Caco-2 (cell line): ENCODE data around the gene RFX5. TPM values are rescaled to one million over a fixed set of nuclear protein-coding genes. Genes with fewer than 3 reads are reported as not detected.

Source experiments
- BruUV-seq: library from RNA; stranded (reverse); fragments of 400-500 nt; replicated peaks from 2 replicates; lab custom pipeline; 2021; lab: Mats Ljungman, UMichigan
- CTCF ChIA-PET: fragments of 300-600 bp; sonication (Branson Sonifier 250); formaldehyde crosslinking; loops from one replicate; lab custom pipeline; 2022; ENCODE audit warnings: antibody characterized with exemption; lab: Charles Lee
- POLR2A ChIA-PET: fragments of 300-600 bp; sonication (Branson Sonifier 250); formaldehyde crosslinking; loops from one replicate; lab custom pipeline; 2022; ENCODE audit warnings: antibody characterized with exemption; lab: Charles Lee
- DNase-seq, 2 experiments: peaks; one replicate each; pipeline versions ENCODE4 v3.0.0 to v3.0.0-alpha.2; 2020 to 2022
- H3K27me3 ChIP-seq: replicated peaks from 2 replicates; pipeline ENCODE4 v1.6.0; 2011; ENCODE audit warnings: low read length; ENCODE audit not compliant: control insufficient read depth, insufficient read depth
- H3K36me3 ChIP-seq: 2 replicates; pipeline ENCODE4 v1.5.1; 2011; ENCODE audit warnings: low read length; ENCODE audit not compliant: control insufficient read depth, insufficient read depth
- H3K4me1 ChIP-seq: fragments of 250-450 bp; sonication (Bioruptor Pico); 2 replicates; pipeline ENCODE4 v1.5.1; 2020; ENCODE audit warnings: mild to moderate bottlenecking
- H3K4me3 ChIP-seq: 2 replicates; pipeline ENCODE4 v1.5.1; 2011; ENCODE audit warnings: low read depth, mild to moderate bottlenecking, control low read depth, low read length
- H3K9me3 ChIP-seq: fragments of 250-450 bp; sonication (Bioruptor Pico); 2 replicates; pipeline ENCODE4 v1.5.1; 2020; ENCODE audit warnings: mild to moderate bottlenecking, moderate library complexity
- H3K27ac Mint-ChIP-seq: one replicate; pipeline ENCODE4 v1.8.0; 2022; ENCODE audit warnings: mixed read lengths; ENCODE audit not compliant: unreplicated experiment
- H3K27me3 Mint-ChIP-seq: one replicate; pipeline ENCODE4 v1.8.0; 2022; ENCODE audit warnings: mixed read lengths; ENCODE audit not compliant: insufficient read depth, unreplicated experiment
- H3K36me3 Mint-ChIP-seq: one replicate; pipeline ENCODE4 v1.8.0; 2022; ENCODE audit warnings: mild to moderate bottlenecking, mixed read lengths; ENCODE audit not compliant: insufficient read depth, unreplicated experiment
- H3K4me1 Mint-ChIP-seq: one replicate; pipeline ENCODE4 v1.8.0; 2022; ENCODE audit warnings: low read depth, mixed read lengths; ENCODE audit not compliant: unreplicated experiment
- H3K4me3 Mint-ChIP-seq: one replicate; pipeline ENCODE4 v1.8.0; 2022; ENCODE audit warnings: mild to moderate bottlenecking, moderate library complexity, mixed read lengths; ENCODE audit not compliant: unreplicated experiment
- H3K9me3 Mint-ChIP-seq: one replicate; pipeline ENCODE4 v1.8.0; 2022; ENCODE audit warnings: mixed read lengths; ENCODE audit not compliant: unreplicated experiment
- intact Hi-C: fragments of 100-400 bp; cut with micrococcal nuclease; formaldehyde crosslinking; loops from one replicate; pipeline ENCODE4 v1.10.0; 2022; ENCODE audit not compliant: unreplicated experiment
- total RNA-seq: library from RNA; stranded (reverse); gene quantifications from 2 replicates; pipeline ENCODE4 v1.2.3, GENCODE V29; 2022
- TF ChIP-seq, protein P1 (sequence below), 2 experiments: fragments of 200-600 bp in 1 of 2; IDR thresholded peaks; 1 replicate in 1 of 2; 2 replicates in 1 of 2; pipeline versions ENCODE4 v1.5.1 to v1.8.0; 2011 to 2022; ENCODE audit warnings: antibody characterized with exemption in 1 of 2, control low read depth in 1 of 2, inconsistent platforms in 1 of 2, low read depth in 1 of 2, low read length in 1 of 2, mild to moderate bottlenecking in 1 of 2, moderate library complexity in 1 of 2; ENCODE audit not compliant: insufficient read depth in 1 of 2, severe bottlenecking in 1 of 2, unreplicated experiment in 1 of 2

Gene RFX5
- total RNA-seq, 1 experiment from 2014 or later: 23.3 TPM

- H3K36me3 Mint-ChIP-seq: no peaks in the 10 kb centered on the region
- H3K27ac Mint-ChIP-seq: no peak overlapping the region
- no peaks in the 10 kb centered on the region for H3K36me3 ChIP-seq
- H3K4me3 ChIP-seq: no peak overlapping the region
- DNase-seq: no peak
- ChIA-PET POLR2A (no interaction called here), CTCF (no interaction called here)
- TF ChIP-seq, protein P1, sequence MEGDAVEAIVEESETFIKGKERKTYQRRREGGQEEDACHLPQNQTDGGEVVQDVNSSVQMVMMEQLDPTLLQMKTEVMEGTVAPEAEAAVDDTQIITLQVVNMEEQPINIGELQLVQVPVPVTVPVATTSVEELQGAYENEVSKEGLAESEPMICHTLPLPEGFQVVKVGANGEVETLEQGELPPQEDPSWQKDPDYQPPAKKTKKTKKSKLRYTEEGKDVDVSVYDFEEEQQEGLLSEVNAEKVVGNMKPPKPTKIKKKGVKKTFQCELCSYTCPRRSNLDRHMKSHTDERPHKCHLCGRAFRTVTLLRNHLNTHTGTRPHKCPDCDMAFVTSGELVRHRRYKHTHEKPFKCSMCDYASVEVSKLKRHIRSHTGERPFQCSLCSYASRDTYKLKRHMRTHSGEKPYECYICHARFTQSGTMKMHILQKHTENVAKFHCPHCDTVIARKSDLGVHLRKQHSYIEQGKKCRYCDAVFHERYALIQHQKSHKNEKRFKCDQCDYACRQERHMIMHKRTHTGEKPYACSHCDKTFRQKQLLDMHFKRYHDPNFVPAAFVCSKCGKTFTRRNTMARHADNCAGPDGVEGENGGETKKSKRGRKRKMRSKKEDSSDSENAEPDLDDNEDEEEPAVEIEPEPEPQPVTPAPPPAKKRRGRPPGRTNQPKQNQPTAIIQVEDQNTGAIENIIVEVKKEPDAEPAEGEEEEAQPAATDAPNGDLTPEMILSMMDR (IDR thresholded peaks at IDR 0.05; ENCODE audit: insufficient read depth in 1 of 2, low read depth in 1 of 2, low read length in 1 of 2, severe bottlenecking in 1 of 2, unreplicated experiment in 1 of 2): no peak
- no peaks in the 10 kb centered on the region for H3K4me1 ChIP-seq
- BruUV-seq: no TSS peak
- intact Hi-C loops: no loop called here
- no peaks in the 10 kb centered on the region for H3K27me3 Mint-ChIP-seq
- H3K9me3 Mint-ChIP-seq: no peaks in the 10 kb centered on the region
- no peak overlapping the region for H3K4me3 Mint-ChIP-seq
- H3K9me3 ChIP-seq: no peaks in the 10 kb centered on the region
- no peaks in the 10 kb centered on the region for H3K27me3 ChIP-seq
- no peaks in the 10 kb centered on the region for H3K4me1 Mint-ChIP-seq
Measured at GRCh38 chr1:151384584-151384983, 37.5 kb upstream of the RFX5 start.

- Mint-ChIP-seq H3K4me1 (peaks cover 11% of the 10 kb centered on the region), H3K27ac (no peak overlapping the region), H3K9me3 (no peaks in the 10 kb centered on the region), H3K27me3 (no peaks in the 10 kb centered on the region), H3K36me3 (no peaks in the 10 kb centered on the region), H3K4me3 (no peak overlapping the region)
- intact Hi-C loops: no loop called here
- Histone ChIP-seq H3K27me3 (no peaks in the 10 kb centered on the region), H3K4me3 (no peak overlapping the region), H3K36me3 (no peaks in the 10 kb centered on the region), H3K9me3 (no peaks in the 10 kb centered on the region), H3K4me1 (peaks cover 8% of the 10 kb centered on the region)
- ChIA-PET POLR2A (no interaction called here), CTCF (no interaction called here)
- BruUV-seq: no TSS peak
- no peak for DNase-seq
- TF ChIP-seq, protein P1 (IDR thresholded peaks at IDR 0.05; ENCODE audit: insufficient read depth in 1 of 2, low read depth in 1 of 2, low read length in 1 of 2, severe bottlenecking in 1 of 2, unreplicated experiment in 1 of 2): no peak
Measured at GRCh38 chr1:151377150-151377884, 30.3 kb upstream of the RFX5 start.

- CTCF ChIA-PET: interaction anchor here (1.2 kb wide), 1 partner anchor 72 kb away, joined by 3 read pairs; no protein-coding TSS in a partner anchor
- Mint-ChIP-seq H3K27ac (peak overlapping the region; percentile 81), H3K4me3 (peak overlapping the region; percentile 74)
Measured at GRCh38 chr1:151373196-151373595, 26.1 kb upstream of the RFX5 start.

More at GRCh38 chr1:151373196-151373595, 26.1 kb upstream of the RFX5 start:
- BruUV-seq: no TSS peak
- DNase-seq: no peak
- no peaks in the 10 kb centered on the region for H3K27me3 Mint-ChIP-seq
- H3K4me3 ChIP-seq: no peak overlapping the region
- H3K36me3 Mint-ChIP-seq: no peaks in the 10 kb centered on the region
- peaks cover 14% of the 10 kb centered on the region for H3K4me1 ChIP-seq
- no peaks in the 10 kb centered on the region for H3K9me3 Mint-ChIP-seq
- TF ChIP-seq, protein P1 (IDR thresholded peaks at IDR 0.05; ENCODE audit: insufficient read depth in 1 of 2, low read depth in 1 of 2, low read length in 1 of 2, severe bottlenecking in 1 of 2, unreplicated experiment in 1 of 2): no peak
- no peaks in the 10 kb centered on the region for H3K9me3 ChIP-seq
- no peaks in the 10 kb centered on the region for H3K36me3 ChIP-seq
- no peaks in the 10 kb centered on the region for H3K27me3 ChIP-seq
- H3K4me1 Mint-ChIP-seq: peaks cover 13% of the 10 kb centered on the region
- intact Hi-C loops: no loop called here
- POLR2A ChIA-PET: no interaction called here
